Stimulated activated CD4-positive, alpha-beta T cell treated with anti-CD3 and anti-CD28 coated beads, Interleukin-1b, Interleukin-23, amount 100 ng/mL, for 48 hours (primary cell): ENCODE measurements around the gene MKLN1.

Source experiments
- DNase-seq: peaks from one replicate; pipeline ENCODE4 v3.0.0-alpha.2; 2020

The MKLN1 gene

GRCh38 chr7:131527456-131527855, 199.8 kb downstream of the MKLN1 start:
- DNase-seq, result no peak

GRCh38 chr7:131529179-131529578, 201.5 kb downstream of the MKLN1 start:
- DNase-seq, result no peak

DNA sequence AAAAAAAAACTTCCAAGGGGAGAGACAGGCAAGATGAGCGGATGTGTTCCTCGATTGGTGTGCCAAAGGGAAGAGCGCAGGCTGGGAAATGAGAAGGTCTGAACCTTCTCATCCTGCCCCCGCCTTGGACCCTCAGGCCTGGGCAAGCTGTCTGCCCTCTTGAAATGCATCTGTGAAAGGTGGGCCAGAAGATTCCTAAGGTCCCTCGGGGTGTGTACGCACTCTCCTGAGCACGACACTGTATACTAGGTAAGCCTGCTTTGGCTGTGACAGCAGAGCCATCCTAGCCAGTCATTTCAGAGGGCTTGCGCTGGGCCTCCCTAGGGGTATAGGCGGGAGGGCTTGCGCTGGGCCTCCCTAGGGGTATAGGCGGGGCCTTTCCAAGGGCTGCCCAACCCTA, 201.9 kb downstream of the MKLN1 start:
- no peak for DNase-seq

DNA sequence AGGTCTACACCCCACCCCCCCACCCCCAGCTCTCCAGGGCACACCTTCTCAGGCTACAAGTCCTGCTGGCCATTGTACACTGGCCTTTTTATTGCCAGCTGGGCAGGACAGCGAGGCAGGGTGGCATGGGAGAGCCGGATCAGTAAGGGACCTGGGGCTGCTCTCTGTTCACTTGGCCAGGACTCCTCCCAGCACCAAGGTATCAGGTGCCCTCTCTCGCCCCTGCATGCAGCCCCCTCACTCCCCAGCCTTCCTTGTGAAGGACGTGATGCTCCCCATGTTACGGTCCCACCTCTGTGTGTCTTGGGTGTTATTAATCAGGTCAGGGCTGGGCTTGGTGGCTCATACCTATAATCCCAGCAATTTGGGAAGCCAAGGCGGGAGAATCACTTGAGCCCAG, 202.5 kb downstream of the MKLN1 start:
- no peak for DNase-seq

GRCh38 chr7:131532570-131533091, 205.0 kb downstream of the MKLN1 start:
- no peak for DNase-seq

DNA sequence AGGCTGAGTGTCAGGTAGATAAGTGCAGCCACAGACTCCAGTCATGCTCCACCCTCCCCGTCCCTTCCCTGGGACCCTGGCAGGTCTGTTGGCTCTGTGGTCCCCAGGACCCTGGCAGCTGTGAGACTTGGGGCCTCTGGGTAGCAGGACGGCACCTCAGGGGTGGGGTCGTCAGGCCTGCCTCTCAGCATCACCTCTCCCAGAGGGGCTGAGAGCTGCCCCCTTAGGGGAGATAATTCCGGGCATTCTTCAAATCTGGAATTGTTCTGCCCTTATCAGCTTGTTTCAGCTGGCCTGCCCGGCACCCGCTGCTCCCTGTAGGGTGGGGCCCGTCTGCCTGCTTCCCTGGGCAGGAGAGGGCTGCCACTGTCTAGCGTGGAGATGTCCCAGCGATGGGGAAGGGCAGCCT, 205.5 kb downstream of the MKLN1 start:
- no peak for DNase-seq

GRCh38 chr7:131533566-131534561, 206.2 kb downstream of the MKLN1 start:
- DNase-seq, result no peak

DNA sequence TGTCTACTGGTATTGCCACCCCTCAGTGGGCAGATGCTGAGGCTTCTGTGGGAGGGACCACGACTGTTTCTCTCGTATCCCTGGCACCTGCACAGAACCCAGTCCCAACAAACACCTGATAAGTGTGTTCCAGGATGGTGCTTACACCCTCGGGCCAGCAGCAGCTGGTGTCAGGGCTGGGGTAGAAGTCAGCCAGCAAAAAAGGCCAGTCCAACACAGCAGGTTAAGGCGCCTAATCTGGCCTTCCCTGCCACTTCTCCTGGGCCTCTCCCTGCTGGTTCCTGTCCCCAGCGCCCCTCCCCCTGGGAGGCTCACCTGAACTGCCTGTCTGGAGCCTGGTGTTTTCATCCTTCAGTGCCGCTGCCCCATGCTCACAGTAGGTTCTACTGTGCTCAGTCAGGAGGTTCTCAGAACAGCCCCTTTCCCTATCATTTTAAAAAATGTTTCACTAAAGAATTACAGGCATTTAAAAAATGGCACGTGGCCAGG, 208.7 kb downstream of the MKLN1 start:
- no peak for DNase-seq

GRCh38 chr7:131537571-131537978, 209.9 kb downstream of the MKLN1 start:
- DNase-seq, result no peak

GRCh38 chr7:131538071-131538812, 210.6 kb downstream of the MKLN1 start:
- no peak for DNase-seq

DNA sequence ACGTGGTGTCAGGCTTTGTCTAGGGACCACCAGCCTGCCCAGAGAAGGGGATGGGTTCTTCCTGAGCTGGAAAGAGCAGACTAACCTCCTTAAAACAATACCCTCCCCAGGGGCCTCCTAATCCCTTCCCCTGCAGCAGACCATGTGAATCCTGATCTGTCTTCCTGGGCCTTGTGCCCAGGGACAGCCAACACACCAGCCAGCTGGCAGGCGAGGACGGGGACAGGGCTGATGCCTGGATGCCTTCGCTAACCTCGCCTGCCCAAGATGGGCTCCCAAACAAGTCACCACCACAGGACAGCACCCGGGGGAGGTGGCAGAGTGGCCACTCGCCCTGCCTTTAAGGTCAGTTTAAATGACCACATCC, 211.1 kb downstream of the MKLN1 start:
- DNase-seq, result no peak

- DNase-seq, result no peak
Measured at GRCh38 chr7:131540491-131541162, 213.0 kb downstream of the MKLN1 start.

- no peak for DNase-seq
Measured at GRCh38 chr7:131543298-131543697, 215.6 kb downstream of the MKLN1 start.

- no peak for DNase-seq
Measured at GRCh38 chr7:131544021-131544420, 216.3 kb downstream of the MKLN1 start.

- DNase-seq, result no peak
Measured at GRCh38 chr7:131544449-131545301, 217.0 kb downstream of the MKLN1 start.

GRCh38 chr7:131546126-131546525, 218.4 kb downstream of the MKLN1 start:
- DNase-seq, result no peak
